ENCODE measurements around the gene SCN4A.

DNA sequence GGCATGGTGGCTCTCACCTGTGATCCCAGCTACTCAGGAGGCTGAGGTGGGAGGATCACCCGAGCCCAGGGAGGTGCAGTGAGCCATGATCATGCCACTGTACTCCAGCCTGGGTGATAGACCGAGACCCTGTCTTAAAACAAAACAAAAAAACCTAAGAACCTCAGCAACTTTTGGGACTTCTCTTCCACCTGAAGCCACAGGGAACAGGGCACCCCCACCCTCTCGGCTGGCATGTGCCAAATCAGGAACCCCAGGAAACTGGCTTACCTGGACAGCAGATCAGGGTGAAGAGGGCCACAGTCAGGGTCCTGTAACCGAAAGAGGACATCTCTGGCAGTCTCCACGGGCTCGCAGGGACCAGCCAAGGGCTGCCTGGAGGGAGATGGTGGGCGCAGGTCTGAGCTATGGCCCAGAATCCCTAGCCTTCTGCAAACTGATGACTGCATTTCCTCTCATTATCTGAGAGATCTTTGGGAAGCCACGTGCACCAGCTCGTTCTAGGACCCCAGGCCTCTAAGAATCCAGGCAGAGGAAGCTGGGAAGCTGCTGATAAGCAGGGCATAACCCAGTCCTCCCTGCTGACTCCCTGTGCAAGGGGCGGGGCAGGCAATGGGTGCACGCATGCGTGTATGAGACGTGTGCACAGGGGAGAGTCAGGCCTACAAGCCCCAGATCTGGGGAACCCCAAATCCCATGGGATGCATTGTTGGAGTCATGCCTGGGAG is 33.8 kb upstream of the SCN4A start:
- TF ChIP-seq CTCF (conservative IDR thresholded peaks at IDR 0.05 in 1 of 2, IDR thresholded peaks at IDR 0.05 in 1 of 2; ENCODE audit: extremely low read depth in 1 of 2, insufficient read depth in 1 of 2, low read depth in 1 of 2, low read length in 2 of 2) (no peak), EZH2 (IDR thresholded peaks at IDR 0.05; ENCODE audit: borderline replicate concordance, low read length) (no peak)
